GM12878 (cell line): ENCODE measurements around the gene AGBL1.

Experiments used
- CBFB ChIP-seq: IDR thresholded peaks from 2 replicates; pipeline ENCODE4 v1.6.1; 2016; ENCODE audit warnings: antibody characterized with exemption, low read depth
- CEBPB ChIP-seq, 2 experiments: fragments of 150-350 bp in 1 of 2; IDR thresholded peaks; 2 replicates each; pipeline ENCODE4 v1.6.1; 2012 to 2014; ENCODE audit warnings: low read depth in 2 of 2, low read length in 2 of 2, borderline replicate concordance in 1 of 2, inconsistent platforms in 1 of 2
- FOS ChIP-seq: IDR thresholded peaks from 3 replicates; pipeline ENCODE4 v1.6.1; 2011; ENCODE audit warnings: borderline replicate concordance; ENCODE audit not compliant: insufficient read length; ENCODE audit errors: extremely low read depth
- RAD21 ChIP-seq: IDR thresholded peaks from 2 replicates; pipeline ENCODE4 v1.6.1; 2011; ENCODE audit warnings: mild to moderate bottlenecking, low read depth, low read length, moderate library complexity; ENCODE audit not compliant: insufficient read depth
- RBBP5 ChIP-seq: fragments of 200-600 bp; sonication (generic); conservative IDR thresholded peaks from 2 replicates; pipeline ENCODE4 v1.6.1; 2016
- SIX5 ChIP-seq: IDR thresholded peaks from 2 replicates; pipeline ENCODE4 v1.6.1; 2011; ENCODE audit warnings: mild to moderate bottlenecking, low read depth, low read length, moderate library complexity; ENCODE audit not compliant: severe bottlenecking
- SPI1 ChIP-seq: IDR thresholded peaks from 2 replicates; pipeline ENCODE4 v1.6.1; 2011; ENCODE audit warnings: low read depth, mild to moderate bottlenecking, low read length, moderate library complexity, borderline replicate concordance; ENCODE audit not compliant: insufficient read depth
- SUPT20H ChIP-seq: IDR thresholded peaks from 2 replicates; pipeline ENCODE4 v1.6.1; 2011; ENCODE audit warnings: low read depth, mild to moderate bottlenecking, low read length, moderate library complexity, borderline replicate concordance; ENCODE audit not compliant: control insufficient read depth
- ZNF384 ChIP-seq: IDR thresholded peaks from 2 replicates; pipeline ENCODE4 v1.6.1; 2012; ENCODE audit warnings: low read depth, mild to moderate bottlenecking, low read length, improper control_type of control experiment, borderline replicate concordance
- TF ChIP-seq, protein P1 (sequence below), 3 experiments: IDR thresholded peaks in 2 of 3; conservative IDR thresholded peaks in 1 of 3; 2 replicates each; pipeline ENCODE4 v1.5.1; 2011; ENCODE audit warnings: low read depth in 3 of 3, low read length in 3 of 3, mild to moderate bottlenecking in 3 of 3, control low read depth in 2 of 3, moderate library complexity in 2 of 3, inconsistent platforms in 1 of 3, mixed read lengths in 1 of 3; ENCODE audit not compliant: control insufficient read depth in 2 of 3, insufficient read depth in 1 of 3; ENCODE audit errors: extremely low read depth in 1 of 3

- no peak for TF ChIP-seq SPI1
- no peak for TF ChIP-seq FOS
- no peak for TF ChIP-seq ZNF384
- no peak for TF ChIP-seq RBBP5
- no peak for TF ChIP-seq SUPT20H
- no peak for TF ChIP-seq CBFB
- TF ChIP-seq RAD21 = no peak
- TF ChIP-seq SIX5 = no peak
- no peak for TF ChIP-seq CEBPB (IDR thresholded peaks at IDR 0.05; ENCODE audit: borderline replicate concordance in 1 of 2, low read depth in 2 of 2, low read length in 2 of 2)
- TF ChIP-seq, protein P1, sequence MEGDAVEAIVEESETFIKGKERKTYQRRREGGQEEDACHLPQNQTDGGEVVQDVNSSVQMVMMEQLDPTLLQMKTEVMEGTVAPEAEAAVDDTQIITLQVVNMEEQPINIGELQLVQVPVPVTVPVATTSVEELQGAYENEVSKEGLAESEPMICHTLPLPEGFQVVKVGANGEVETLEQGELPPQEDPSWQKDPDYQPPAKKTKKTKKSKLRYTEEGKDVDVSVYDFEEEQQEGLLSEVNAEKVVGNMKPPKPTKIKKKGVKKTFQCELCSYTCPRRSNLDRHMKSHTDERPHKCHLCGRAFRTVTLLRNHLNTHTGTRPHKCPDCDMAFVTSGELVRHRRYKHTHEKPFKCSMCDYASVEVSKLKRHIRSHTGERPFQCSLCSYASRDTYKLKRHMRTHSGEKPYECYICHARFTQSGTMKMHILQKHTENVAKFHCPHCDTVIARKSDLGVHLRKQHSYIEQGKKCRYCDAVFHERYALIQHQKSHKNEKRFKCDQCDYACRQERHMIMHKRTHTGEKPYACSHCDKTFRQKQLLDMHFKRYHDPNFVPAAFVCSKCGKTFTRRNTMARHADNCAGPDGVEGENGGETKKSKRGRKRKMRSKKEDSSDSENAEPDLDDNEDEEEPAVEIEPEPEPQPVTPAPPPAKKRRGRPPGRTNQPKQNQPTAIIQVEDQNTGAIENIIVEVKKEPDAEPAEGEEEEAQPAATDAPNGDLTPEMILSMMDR (IDR thresholded peaks at IDR 0.05 in 2 of 3, conservative IDR thresholded peaks at IDR 0.05 in 1 of 3; ENCODE audit: control insufficient read depth in 2 of 3, extremely low read depth in 1 of 3, insufficient read depth in 1 of 3, low read depth in 3 of 3, low read length in 3 of 3) = no peak
Observed at GRCh38 chr15:86744198-86744780, 664.6 kb downstream of the AGBL1 start.
